Trophoblast cell (in vitro differentiated cells and primary cell): ENCODE data around the gene DISC1.

ENCODE experiments used
- DNase-seq, 2 donors: peaks; one replicate each; pipeline ENCODE4 v3.0.0-alpha.2; 2016
- H2AFZ ChIP-seq: 2 replicates; pipeline ENCODE4 v1.6.1; 2013; ENCODE audit warnings: low read length, moderate library complexity, mild to moderate bottlenecking; ENCODE audit not compliant: insufficient read depth, poor library complexity
- H2AK5ac ChIP-seq: 2 replicates; pipeline ENCODE4 v1.6.1; 2013; ENCODE audit warnings: mild to moderate bottlenecking, low read length
- H2BK120ac ChIP-seq: 2 replicates; pipeline ENCODE4 v1.6.1; 2013; ENCODE audit warnings: low read length, mild to moderate bottlenecking, moderate library complexity; ENCODE audit not compliant: insufficient read depth, poor library complexity
- H2BK12ac ChIP-seq: 2 replicates; pipeline ENCODE4 v1.6.1; 2013; ENCODE audit warnings: mild to moderate bottlenecking, low read length, moderate library complexity
- H2BK5ac ChIP-seq: 2 replicates; pipeline ENCODE4 v1.6.1; 2013; ENCODE audit warnings: low read length, low read depth, moderate library complexity, mild to moderate bottlenecking; ENCODE audit not compliant: poor library complexity
- H3K14ac ChIP-seq: 2 replicates; pipeline ENCODE4 v1.6.1; 2013; ENCODE audit warnings: mild to moderate bottlenecking, low read length
- H3K18ac ChIP-seq: 2 replicates; pipeline ENCODE4 v1.6.1; 2013; ENCODE audit warnings: mild to moderate bottlenecking, low read length
- H3K23ac ChIP-seq: 2 replicates; pipeline ENCODE4 v1.6.1; 2013; ENCODE audit warnings: low read length
- H3K27ac ChIP-seq: 2 replicates; pipeline ENCODE4 v1.5.1; 2013; ENCODE audit warnings: low read depth, mild to moderate bottlenecking, inconsistent platforms, low read length, moderate library complexity
- H3K27me3 ChIP-seq: 2 replicates; pipeline ENCODE4 v1.6.1; 2013; ENCODE audit warnings: inconsistent platforms, mild to moderate bottlenecking, low read length, moderate library complexity; ENCODE audit not compliant: insufficient read depth
- H3K36me3 ChIP-seq, 2 experiments: 1 replicate in 1 of 2; 2 replicates in 1 of 2; pipeline ENCODE4 v1.6.1; 2013; ENCODE audit warnings: low read length in 2 of 2, mild to moderate bottlenecking in 2 of 2, moderate library complexity in 1 of 2; ENCODE audit not compliant: insufficient read depth in 2 of 2, control insufficient read depth in 1 of 2
- H3K4ac ChIP-seq: 2 replicates; pipeline ENCODE4 v1.6.1; 2013; ENCODE audit warnings: low read depth, mild to moderate bottlenecking, low read length, moderate library complexity
- H3K4me1 ChIP-seq, 2 experiments: 1 replicate in 1 of 2; 2 replicates in 1 of 2; pipeline ENCODE4 v1.6.1; 2013; ENCODE audit warnings: low read length in 2 of 2, mild to moderate bottlenecking in 2 of 2, moderate library complexity in 1 of 2; ENCODE audit not compliant: insufficient read depth in 2 of 2, control insufficient read depth in 1 of 2
- H3K4me2 ChIP-seq: 2 replicates; pipeline ENCODE4 v1.6.1; 2013; ENCODE audit warnings: inconsistent platforms, mild to moderate bottlenecking, low read length, moderate library complexity
- H3K4me3 ChIP-seq: 2 replicates; pipeline ENCODE4 v1.5.1; 2013; ENCODE audit warnings: mild to moderate bottlenecking, low read depth, low read length, inconsistent platforms
- H3K79me1 ChIP-seq: one replicate; pipeline ENCODE4 v1.6.1; 2013; ENCODE audit warnings: low read length
- H3K79me2 ChIP-seq: 2 replicates; pipeline ENCODE4 v1.6.1; 2013; ENCODE audit warnings: low read length, mild to moderate bottlenecking; ENCODE audit not compliant: control insufficient read depth, insufficient read depth, poor library complexity
- H3K9ac ChIP-seq: 2 replicates; pipeline ENCODE4 v1.6.1; 2013; ENCODE audit warnings: mild to moderate bottlenecking, low read length
- H3K9me3 ChIP-seq: 2 replicates; pipeline ENCODE4 v1.6.1; 2013; ENCODE audit warnings: low read depth, mild to moderate bottlenecking, control low read depth, inconsistent platforms, low read length; ENCODE audit not compliant: insufficient read depth
- H4K12ac ChIP-seq: 2 replicates; pipeline ENCODE4 v1.6.1; 2013; ENCODE audit warnings: low read depth, mild to moderate bottlenecking, low read length, moderate library complexity
- H4K8ac ChIP-seq: 2 replicates; pipeline ENCODE4 v1.6.1; 2013; ENCODE audit warnings: low read depth, mild to moderate bottlenecking, low read length, moderate library complexity
- H4K91ac ChIP-seq: one replicate; pipeline ENCODE4 v1.6.1; 2013; ENCODE audit warnings: low read depth, mild to moderate bottlenecking, low read length, moderate library complexity
- WGBS: extraction: QIAGEN DNeasy Blood & Tissue Kit; methylation state at CpG from one replicate; pipeline ENCODE4 v1.1.7; 2013; ENCODE audit warnings: missing lambda C conversion rate; ENCODE audit not compliant: insufficient read length, insufficient coverage; ENCODE audit errors: extremely low coverage; 5-methylcytosine and 5-hydroxymethylcytosine counted together

Gene DISC1

DNA sequence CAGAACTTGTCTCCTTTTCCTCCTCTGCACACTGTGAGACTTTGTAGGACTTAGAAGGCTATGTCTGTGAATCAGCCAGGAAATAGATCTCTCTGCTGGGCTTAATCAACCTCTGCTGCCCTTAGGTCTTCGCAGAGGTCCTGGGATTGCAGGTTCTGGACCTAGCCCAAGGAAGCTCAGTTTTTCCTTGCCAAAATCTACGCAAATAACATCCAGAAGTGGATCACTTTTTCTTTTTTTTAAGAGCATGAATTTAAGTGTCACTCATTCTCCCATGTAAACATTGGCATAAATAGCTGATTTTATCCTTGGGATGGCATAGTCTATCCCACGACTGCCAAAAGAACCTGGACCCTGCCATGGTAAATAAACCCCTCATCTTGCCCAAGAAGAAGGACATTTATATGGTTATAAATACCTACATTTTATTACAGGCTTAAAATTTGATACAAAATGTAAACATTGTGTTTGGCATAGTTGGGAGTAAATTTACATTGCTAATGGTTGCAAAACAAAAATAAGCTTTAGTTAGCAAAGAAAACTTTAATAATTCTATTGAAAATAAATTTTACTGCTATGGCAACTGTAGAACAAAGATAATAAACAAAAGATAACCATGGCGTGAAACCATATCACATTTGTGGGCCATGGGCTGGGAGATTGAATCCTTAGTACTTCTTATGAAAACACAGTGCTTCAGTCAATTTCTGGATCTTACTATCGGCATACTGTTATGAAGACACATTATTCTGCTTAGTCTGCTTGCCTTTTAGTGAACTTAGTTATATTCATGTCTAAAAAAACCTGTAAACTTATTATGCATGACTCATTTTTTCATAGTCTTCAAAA, 24.5 kb upstream of the DISC1 start:
- no CpG with 5 or more reads among the region's 5 CpGs for WGBS
- no peak overlapping the region for H3K4ac ChIP-seq

DNA sequence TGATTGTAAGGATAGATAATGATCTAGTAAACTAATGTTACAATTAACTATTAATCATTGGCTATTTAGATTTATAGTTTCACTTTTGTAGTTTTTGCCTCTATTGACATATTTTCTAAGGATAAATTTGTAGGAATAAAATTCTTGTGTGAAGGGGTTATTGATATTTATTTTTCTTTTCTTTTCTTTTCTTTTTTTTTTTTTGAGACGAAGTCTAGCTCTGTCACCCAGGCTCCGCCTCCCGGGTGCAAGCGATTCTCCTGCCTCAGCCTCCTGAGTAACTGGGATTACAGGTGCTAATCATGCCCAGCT, 24.0 kb upstream of the DISC1 start:
- Histone ChIP-seq H4K91ac (no peak overlapping the region), H4K12ac (no peak overlapping the region), H3K79me2 (no peaks in the 10 kb centered on the region), H3K27me3 (no peaks in the 10 kb centered on the region), H3K4ac (no peak overlapping the region), H3K79me1 (no peaks in the 10 kb centered on the region), H2BK5ac (no peak overlapping the region), H2BK12ac (no peak overlapping the region), H3K4me3 (no peak overlapping the region), H2AK5ac (no peak overlapping the region), H3K9ac (no peak overlapping the region), H4K8ac (no peak overlapping the region), H2AFZ (no peak overlapping the region), H2BK120ac (no peak overlapping the region), H3K27ac (no peak overlapping the region), H3K14ac (no peak overlapping the region), H3K4me2 (no peak overlapping the region), H3K36me3 (no peaks in the 10 kb centered on the region), H3K9me3 (no peaks in the 10 kb centered on the region), H3K4me1 (peaks cover 0 to 5% of the 10 kb centered on the region in 2 experiments), H3K23ac (no peak overlapping the region), H3K18ac (no peak overlapping the region)
- DNase-seq = no peak
- WGBS = no CpG with 5 or more reads among the region's 4 CpGs

More for the DNA sequence above, 24.5 kb upstream of the DISC1 start:
- Histone ChIP-seq H3K79me2 (no peaks in the 10 kb centered on the region), H3K18ac (no peak overlapping the region), H2BK120ac (no peak overlapping the region), H3K4me1 (peaks cover 0 to 5% of the 10 kb centered on the region in 2 experiments), H2BK12ac (no peak overlapping the region), H3K23ac (no peak overlapping the region), H3K4me2 (no peak overlapping the region), H3K79me1 (no peaks in the 10 kb centered on the region), H4K8ac (no peak overlapping the region), H4K12ac (no peak overlapping the region), H2BK5ac (no peak overlapping the region), H2AK5ac (no peak overlapping the region), H3K27ac (no peak overlapping the region), H3K27me3 (no peaks in the 10 kb centered on the region), H3K14ac (no peak overlapping the region), H4K91ac (no peak overlapping the region), H3K9me3 (no peaks in the 10 kb centered on the region), H3K4me3 (no peak overlapping the region), H2AFZ (no peak overlapping the region), H3K9ac (no peak overlapping the region), H3K36me3 (no peaks in the 10 kb centered on the region)
- DNase-seq = no peak

DNA sequence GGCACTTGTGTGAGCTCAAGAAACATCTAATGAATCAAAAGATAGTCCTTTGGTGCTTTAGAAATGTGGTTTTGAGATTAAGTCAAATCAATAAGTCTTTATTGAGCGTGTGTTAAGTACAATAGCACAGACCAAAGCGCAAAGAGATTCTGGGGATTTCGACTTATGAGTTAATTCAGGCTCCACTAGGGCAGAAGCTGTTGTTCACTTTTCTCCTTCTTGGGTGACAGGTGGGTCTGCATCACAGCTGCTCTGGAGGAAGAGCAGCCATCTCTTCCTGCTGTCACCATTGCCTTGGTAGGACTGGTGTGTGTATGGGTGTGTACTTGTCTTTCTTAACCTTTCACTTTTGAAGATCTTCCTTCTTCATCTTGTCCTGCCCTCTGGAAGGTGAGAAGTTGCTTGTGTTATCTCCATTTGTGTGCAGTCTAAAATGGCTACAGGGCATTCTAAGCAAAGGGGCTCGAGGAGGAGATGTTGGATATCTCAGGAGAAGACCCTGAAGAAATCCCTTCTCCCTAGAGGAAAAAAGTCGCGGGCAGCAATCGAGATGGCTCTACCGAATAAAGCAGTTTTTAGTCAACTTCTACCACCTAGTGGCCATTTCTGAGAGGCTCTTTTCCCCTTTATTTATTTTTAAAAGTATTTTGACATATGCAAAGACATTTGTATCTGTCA, 22.9 kb upstream of the DISC1 start:
- no peak overlapping the region for H3K18ac ChIP-seq
- no peak overlapping the region for H4K91ac ChIP-seq
- peak overlapping the region; percentile 62 for H2AK5ac ChIP-seq
- H4K8ac ChIP-seq = no peak overlapping the region
- H3K14ac ChIP-seq = no peak overlapping the region
- no CpG with 5 or more reads among the region's 8 CpGs for WGBS
- no peak overlapping the region for H3K23ac ChIP-seq
- peak overlapping the region; percentile 50 for H3K4me2 ChIP-seq
- H2AFZ ChIP-seq = peak overlapping the region; percentile 71
- H3K9ac ChIP-seq = no peak overlapping the region
- H3K4me3 ChIP-seq = no peak overlapping the region
- peaks cover 0 to 5% of the 10 kb centered on the region in 2 experiments for H3K4me1 ChIP-seq
- no peak overlapping the region for H2BK5ac ChIP-seq
- H3K79me1 ChIP-seq = no peaks in the 10 kb centered on the region
- no peaks in the 10 kb centered on the region for H3K9me3 ChIP-seq
- no peaks in the 10 kb centered on the region for H3K27me3 ChIP-seq
- H4K12ac ChIP-seq = no peak overlapping the region
- H2BK12ac ChIP-seq = no peak overlapping the region
- peak; percentile 18 to 85 for DNase-seq
- no peak overlapping the region for H3K4ac ChIP-seq
- H2BK120ac ChIP-seq = no peak overlapping the region
- no peaks in the 10 kb centered on the region for H3K36me3 ChIP-seq
- no peak overlapping the region for H3K27ac ChIP-seq
- H3K79me2 ChIP-seq = no peaks in the 10 kb centered on the region

DNA sequence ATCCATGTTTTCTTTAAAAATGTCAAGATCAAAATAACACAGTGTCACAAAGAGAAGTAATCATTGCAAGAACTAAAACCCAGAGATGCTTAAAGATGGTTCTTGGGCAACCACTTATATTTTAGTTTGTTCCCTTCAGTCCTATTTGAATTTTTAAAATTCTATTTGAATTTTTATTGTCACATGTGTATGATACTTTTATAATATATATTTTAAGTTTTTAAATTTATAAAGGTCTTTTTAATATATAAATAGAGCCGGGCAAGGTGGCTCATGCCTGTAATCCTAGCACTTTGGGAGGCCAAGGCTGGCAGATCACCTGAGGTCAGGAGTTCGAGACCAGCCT, 22.3 kb upstream of the DISC1 start:
- Histone ChIP-seq H2BK5ac (no peak overlapping the region), H3K14ac (no peak overlapping the region), H3K4me2 (no peak overlapping the region), H2BK120ac (no peak overlapping the region), H3K4ac (no peak overlapping the region), H3K4me3 (no peak overlapping the region), H2AFZ (no peak overlapping the region), H4K91ac (no peak overlapping the region), H3K23ac (no peak overlapping the region), H3K4me1 (peaks cover 0 to 5% of the 10 kb centered on the region in 2 experiments), H2AK5ac (no peak overlapping the region), H3K79me2 (no peaks in the 10 kb centered on the region), H4K12ac (no peak overlapping the region), H3K9me3 (no peaks in the 10 kb centered on the region), H3K9ac (no peak overlapping the region), H4K8ac (no peak overlapping the region), H3K79me1 (no peaks in the 10 kb centered on the region), H3K27me3 (no peaks in the 10 kb centered on the region), H3K18ac (no peak overlapping the region), H3K27ac (no peak overlapping the region), H3K36me3 (no peaks in the 10 kb centered on the region), H2BK12ac (no peak overlapping the region)
- WGBS = no CpG with 5 or more reads among the region's 2 CpGs
- DNase-seq = no peak
